GM08714 (cell line): Measurements from ENCODE around the gene CT45A2.
"Not testable (repeated sequence)": the region's sequence is repeated elsewhere in the genome, so short reads cannot be mapped to it uniquely, and the experiment has no call there.

Experiments used
- H3K4me3 ChIP-seq: fragments of 200-500 bp; sonication (Bioruptor generic); 2 replicates; pipeline ENCODE4 v1.5.1; 2014; ENCODE audit warnings: mild to moderate bottlenecking, low read length, inconsistent platforms

CT45A2 gene, protein sequence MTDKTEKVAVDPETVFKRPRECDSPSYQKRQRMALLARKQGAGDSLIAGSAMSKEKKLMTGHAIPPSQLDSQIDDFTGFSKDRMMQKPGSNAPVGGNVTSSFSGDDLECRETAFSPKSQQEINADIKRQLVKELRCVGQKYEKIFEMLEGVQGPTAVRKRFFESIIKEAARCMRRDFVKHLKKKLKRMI

GRCh38 chrX:135819912-135820311 is at the start of gene CT45A2:
Gene CT45A2 (minus strand): TSS chrX:135820012. CDS start chrX:135816265, 3,747 bp downstream.
- not testable (repeated sequence) for H3K4me3 ChIP-seq

GRCh38 chrX:135854438-135854837 is 34.6 kb upstream of the CT45A2 start, which contains the start of gene CT45A8:
Gene CT45A8 (minus strand): TSS chrX:135854538. CDS start chrX:135850783, 3,755 bp downstream.
- not testable (repeated sequence) for H3K4me3 ChIP-seq

DNA sequence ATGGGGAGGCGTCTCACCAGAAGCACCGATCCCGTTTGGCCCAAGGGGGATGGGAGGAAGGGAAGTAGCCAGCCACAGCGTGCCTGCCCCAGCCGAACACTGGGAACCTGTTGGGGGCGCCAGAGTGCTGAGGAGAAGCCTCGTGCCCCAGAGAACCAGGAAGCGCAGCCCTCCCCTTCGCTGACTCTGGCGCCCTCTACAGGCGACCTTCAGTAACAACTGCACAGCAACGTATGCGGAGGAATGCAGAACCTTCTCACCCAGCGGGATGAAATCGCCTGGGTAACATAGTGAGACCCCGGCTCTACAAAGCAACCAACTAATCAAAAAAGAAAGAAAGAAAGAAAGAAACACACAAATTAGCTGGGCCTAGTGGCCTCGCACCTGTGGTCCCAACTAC is 17.4 kb upstream of the CT45A2 start, which contains the start of gene CT45A7:
Gene CT45A7 (minus strand): TSS at position 101 of the 400 bp plus-strand sequence. CDS start 3,747 bp downstream, outside the sequence.
- not testable (repeated sequence) for H3K4me3 ChIP-seq

DNA sequence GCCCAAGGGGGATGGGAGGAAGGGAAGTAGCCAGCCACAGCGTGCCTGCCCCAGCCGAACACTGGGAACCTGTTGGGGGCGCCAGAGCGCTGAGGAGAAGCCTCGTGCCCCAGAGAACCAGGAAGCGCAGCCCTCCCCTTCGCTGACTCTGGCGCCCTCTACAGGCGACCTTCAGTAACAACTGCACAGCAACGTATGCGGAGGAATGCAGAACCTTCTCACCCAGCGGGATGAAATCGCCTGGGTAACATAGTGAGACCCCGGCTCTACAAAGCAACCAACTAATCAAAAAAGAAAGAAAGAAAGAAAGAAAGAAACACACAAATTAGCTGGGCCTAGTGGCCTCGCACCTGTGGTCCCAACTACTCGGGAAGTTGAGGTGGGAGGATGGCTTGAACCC is 17.1 kb downstream of the CT45A2 start, which contains the start of gene CT45A6:
Gene CT45A6 (minus strand): TSS at position 101 of the 400 bp plus-strand sequence. CDS start 3,794 bp downstream, outside the sequence.
- H3K4me3 ChIP-seq, result not testable (repeated sequence)

GRCh38 chrX:135785403-135785802 is 34.4 kb downstream of the CT45A2 start, which contains the start of gene CT45A5:
Gene CT45A5 (minus strand): TSS chrX:135785503. CDS start chrX:135781729, 3,774 bp downstream.
- H3K4me3 ChIP-seq, result not testable (repeated sequence)

DNA sequence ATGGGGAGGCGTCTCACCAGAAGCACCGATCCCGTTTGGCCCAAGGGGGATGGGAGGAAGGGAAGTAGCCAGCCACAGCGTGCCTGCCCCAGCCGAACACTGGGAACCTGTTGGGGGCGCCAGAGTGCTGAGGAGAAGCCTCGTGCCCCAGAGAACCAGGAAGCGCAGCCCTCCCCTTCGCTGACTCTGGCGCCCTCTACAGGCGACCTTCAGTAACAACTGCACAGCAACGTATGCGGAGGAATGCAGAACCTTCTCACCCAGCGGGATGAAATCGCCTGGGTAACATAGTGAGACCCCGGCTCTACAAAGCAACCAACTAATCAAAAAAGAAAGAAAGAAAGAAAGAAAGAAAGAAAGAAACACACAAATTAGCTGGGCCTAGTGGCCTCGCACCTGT is 51.7 kb downstream of the CT45A2 start, which contains the start of gene CT45A3:
Gene CT45A3 (minus strand): TSS at position 101 of the 400 bp plus-strand sequence. CDS start 3,747 bp downstream, outside the sequence.
- not testable (repeated sequence) for H3K4me3 ChIP-seq
